DMS 273 (cell line): Measurements from ENCODE around the gene MYO16.

Experiments
- DNase-seq: peaks from one replicate; lab custom pipeline; 2025; ENCODE audit not compliant: unreplicated experiment; lab: John Stamatoyannopoulos, UW

MYO16 gene

DNA sequence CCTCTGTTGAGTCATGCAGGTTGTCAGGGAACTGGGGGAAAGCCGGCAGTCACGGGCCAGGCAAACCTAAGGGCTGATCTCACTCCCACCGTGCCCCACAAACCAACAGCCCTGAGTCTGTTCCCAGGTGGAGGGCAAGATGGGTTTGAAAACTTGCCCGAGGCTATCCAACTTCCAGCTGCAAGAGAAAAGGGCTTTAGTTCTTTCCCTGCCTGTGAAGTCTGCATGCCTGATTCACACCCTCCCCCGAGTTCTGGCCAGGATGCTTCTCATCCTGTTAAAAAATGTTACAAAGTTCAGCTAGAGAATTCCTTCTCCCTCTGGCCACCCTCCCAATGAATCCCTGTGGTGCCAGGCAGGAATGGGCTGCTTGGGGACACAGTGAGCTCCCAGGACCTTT lies 33.1 kb downstream of the MYO16 start:
- DNase-seq: no peak

DNA sequence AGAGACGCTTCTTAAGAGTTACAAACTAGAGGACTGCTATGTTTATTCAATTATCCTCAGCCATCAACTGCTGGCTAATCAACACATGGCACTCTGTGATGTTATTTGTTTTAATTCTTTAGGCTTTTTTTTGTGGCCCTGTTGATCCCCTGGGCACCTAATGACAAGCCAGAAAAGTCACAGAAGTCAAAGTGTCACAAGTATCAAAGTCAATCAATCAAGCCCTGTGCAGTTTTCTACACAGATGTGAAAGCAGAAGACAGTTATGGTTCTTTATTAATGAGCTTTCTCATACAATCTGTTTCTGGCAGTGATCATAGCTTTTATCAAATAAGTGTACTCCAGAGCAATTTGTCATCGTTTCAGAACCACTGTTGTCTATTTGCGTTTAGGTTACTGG lies 34.3 kb downstream of the MYO16 start:
- DNase-seq: no peak

DNA sequence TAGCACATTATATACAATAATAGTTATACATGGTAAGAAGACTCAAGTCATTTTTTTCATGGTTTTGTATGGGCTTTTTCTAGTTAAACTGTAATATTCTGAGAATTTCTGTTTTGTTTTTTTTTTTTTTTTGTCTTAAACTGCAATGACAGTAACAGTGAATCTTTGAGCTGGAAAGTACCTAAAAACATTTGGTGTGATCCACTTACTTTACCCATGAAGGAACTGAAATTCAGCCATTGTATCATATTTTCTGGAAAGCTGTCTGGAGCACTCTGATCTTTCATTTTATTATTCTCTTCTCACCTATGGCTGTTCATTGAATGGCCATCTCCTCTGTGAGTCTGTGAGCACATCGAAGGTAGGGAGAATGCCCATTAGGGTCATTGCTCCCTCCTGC lies 37.8 kb downstream of the MYO16 start:
- DNase-seq: no peak

DNA sequence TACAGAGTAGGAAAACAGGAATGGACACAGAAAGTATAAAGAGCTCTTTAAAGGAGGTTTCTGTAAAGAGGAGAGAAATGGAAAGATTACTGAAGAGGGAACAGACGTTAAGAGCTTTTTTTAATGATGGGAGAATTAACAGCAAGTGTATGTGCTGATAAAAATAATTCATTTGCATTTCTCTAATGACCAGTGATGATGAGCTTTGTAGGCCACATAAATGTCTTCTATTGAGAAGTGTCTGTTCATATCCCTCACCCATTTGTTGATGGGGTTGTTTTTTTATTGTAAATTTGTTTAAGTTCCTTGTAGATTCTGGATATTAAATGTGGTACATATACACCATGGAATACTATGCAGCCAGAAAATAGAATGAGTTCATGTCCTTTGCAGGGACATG lies 40.0 kb downstream of the MYO16 start:
- peak; percentile 0 for DNase-seq

DNA sequence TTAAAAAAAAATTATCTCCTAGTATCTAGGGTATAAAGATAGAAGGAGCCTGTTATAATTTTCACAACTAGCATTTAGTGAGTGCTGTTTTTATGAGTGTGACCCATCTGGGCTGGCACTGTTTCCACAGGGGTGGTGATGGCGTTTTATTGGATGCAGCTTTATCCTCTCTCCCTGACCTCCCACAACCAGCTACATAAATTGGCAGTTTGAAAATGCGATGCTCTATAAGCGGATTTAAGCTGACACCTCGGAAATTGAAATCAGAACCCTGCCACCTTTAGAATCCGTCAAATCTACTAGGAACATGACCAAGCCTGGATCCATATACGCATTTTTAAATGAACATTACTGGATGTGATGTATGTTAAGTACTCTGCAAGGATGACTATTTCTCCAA lies 44.9 kb downstream of the MYO16 start:
- DNase-seq: no peak

DNA sequence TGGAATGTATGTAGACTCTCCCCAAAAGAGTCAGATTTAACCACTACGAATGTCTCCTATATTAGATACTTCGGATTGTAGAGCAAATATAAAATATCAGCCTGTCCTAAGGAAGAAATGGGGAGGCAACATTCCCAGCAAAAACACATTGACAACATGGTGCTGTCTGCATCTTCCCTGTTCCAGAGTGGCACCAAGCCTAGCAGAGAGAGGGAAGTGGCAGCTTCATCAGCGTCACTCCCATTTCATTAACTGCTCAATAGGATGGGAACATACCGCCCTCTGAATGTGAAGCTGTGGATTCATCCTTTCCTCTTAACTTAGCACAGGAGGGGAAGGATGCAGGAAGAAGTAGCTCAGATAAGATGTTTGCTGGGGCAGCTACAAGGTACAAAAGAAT lies 45.4 kb downstream of the MYO16 start:
- no peak for DNase-seq

DNA sequence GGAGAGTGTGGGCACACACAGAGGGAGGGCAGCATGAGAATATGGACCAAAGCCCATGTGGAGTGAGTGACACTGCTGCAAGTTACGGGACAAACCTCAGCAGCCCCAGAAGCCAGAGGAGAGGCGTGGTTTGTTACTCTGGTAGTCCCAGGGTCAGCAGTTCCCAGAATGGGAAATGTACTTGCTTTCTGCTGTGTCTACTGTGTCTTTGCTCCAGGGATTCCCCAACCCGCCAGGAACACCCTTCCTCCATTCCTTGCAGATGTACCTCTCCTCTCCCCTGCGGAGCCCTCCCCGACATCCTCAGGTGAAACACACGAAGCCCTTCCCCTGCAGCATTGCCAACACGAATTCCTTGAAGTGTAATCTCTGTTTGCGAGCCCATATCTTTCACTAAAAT lies 47.2 kb downstream of the MYO16 start:
- DNase-seq: no peak

DNA sequence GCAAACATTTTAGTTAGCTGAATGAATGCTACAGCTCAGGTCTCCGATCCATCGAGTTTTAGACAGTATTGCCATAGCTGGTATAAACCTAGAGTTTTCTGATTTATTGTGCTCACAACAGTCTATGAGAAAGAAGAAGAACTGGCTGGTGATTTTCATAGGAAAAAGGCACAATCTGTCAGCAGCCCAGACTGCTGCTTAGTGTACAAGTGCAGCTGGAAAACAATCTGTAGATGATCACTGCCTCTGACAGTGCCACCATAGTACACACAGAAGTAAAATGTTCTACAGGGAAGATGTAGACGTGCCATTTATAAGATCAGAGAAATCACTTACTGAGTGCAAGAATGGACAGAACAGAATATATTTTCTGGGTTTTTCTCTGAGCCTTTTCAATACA lies 48.4 kb downstream of the MYO16 start:
- DNase-seq: no peak

DNA sequence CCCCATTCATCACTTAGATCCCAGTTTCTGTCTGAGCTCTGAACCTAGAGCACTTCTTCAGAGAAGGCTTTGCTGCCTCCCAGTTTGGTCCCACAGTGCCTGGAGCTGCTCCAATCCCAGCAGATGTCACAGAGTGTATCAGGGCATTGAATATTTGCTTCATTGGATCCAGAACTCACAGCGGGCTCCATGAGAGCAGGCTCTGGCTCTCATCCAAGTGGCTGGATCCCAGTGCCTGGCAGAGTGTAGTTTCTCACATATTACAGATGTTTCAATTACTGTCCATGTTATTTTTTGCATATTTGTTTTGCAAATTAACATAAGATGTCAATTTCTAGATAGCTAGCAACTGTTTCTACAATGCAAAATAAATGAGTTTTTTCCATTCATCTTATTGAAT lies 50.6 kb downstream of the MYO16 start:
- peak; percentile 3 for DNase-seq

DNA sequence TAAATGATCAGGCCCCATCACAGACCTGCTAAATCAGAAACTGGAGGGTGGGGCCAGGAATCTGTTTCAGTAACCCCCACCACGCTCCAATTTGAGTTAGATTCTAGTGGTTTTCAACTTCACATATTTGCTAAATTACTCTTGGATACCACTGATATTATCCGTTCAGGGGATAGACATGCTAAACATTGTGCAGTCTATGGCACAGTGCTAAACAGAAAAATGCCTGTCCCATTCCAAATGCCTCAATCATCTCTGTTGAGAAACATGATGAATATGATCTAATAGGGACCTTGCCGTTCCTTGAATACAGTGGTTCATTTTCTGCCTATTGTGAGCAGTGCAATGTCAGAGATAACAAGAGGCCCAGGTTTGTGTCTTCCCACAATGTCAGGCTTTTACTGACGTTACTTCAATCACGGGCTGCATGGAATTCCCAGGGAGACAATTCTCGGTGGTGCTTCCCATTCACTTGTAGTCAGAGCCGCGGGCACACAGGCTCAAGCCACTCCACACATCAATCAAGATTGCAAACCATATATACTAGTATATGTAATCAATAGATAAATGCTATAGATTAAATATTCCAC lies 52.7 kb downstream of the MYO16 start:
- DNase-seq: no peak

DNA sequence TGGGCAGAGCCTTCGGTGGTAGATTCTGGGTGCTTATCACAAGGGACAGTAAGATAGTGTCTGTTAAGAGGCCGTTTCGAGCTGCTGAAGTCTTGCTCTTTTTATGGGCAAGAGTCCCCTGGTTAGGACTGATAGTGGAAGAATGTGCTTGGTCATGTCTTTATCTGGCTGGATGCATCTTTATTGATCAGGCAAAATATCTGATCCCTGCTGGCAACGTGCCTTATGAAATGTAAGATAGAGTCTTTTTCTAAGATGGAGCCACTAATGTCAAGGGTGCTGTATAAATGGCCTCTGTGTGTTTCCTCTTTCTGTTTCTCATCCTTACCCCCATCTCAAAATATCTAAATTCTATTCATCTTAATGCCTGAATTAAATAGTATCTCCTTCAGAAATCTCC lies 53.3 kb downstream of the MYO16 start:
- no peak for DNase-seq

DNA sequence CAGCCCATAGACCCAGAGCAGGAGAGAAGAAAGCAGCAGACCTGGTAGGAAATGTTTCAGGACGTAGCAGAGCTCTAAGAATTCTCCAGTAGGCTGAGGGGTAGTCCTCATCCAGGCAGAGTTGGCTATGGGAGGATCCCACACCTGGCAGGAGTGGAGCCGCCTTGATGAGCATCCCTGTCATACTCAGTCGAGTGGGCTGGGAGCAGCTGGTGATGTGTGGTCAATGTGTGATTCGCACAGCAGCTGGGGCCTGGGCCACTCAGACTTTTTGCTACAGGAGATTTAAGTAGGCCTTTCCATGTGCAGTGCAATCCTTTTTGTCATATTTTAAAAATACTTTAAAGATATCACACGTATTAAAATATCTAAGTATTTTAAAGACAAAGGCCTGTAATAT lies 56.6 kb downstream of the MYO16 start:
- DNase-seq: no peak

DNA sequence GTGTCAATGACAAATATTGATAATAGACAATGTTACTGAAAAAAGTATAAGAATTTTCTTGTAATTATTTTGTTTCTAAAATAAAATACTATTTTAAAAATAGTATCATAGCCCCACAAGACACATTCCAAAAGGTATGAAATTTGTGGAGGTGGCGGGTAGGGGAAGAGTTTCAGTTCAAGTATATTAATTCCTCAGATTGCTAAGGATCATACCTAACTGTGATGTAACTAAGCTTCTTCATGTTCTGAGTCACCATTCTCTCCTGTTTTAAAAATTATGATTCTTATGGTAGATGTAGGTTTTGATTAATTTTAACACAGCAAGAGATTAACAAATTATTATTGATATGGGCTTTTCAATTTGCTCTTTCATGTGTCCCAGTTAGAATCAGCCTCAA lies 61.3 kb downstream of the MYO16 start:
- no peak for DNase-seq

DNA sequence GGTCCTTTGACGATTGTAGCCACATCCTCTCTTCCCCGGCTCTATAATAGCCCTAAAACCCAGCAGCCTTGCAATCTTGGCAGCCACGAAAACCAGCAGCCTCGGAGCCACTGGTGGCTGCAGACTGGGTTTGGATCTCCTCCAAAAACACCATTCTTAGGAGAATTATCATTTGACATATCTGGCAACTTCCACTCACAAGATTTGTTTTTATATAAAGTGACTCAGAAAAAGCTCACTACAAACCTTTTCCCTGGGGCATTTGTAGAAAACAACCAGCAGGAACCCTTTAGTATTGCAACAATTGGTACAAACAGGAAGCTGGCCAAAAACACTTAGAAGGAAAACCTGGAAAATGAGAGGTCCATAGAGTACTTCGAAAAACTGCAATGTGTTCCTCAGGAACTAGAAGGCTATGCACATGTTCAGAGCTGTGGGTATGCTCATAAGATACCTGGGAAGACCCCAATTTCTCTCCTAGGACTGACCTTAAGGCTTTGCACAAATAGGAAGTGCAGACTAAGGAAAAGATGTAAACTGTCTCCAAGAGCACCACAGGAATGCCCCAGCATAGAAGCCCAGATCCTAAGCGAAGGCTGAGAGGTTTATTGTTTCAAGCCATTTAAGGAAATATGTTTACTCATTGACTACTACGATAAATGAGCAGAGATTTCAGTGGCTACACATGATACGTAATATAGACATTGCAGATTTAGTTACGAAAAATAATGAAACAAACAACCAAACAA lies 71.2 kb downstream of the MYO16 start:
- DNase-seq: no peak

DNA sequence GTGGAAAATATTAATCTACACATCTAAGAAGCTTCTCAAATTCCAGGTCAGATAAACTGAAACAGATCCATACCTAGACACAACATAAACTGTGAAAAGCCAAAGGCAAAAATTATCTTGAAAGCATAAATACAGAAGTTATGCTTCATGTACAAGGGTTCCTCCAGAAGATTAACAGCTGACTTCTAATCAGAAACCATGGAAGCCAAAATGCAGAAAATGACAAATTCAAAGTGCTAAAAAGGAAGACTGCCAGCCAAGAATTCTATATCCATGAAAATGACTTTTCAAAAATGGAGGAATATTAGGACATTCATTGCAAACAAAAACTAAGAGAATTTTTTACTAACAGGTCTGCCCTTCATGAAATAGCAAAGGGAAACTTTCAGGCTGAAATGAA lies 72.8 kb downstream of the MYO16 start:
- DNase-seq: no peak

DNA sequence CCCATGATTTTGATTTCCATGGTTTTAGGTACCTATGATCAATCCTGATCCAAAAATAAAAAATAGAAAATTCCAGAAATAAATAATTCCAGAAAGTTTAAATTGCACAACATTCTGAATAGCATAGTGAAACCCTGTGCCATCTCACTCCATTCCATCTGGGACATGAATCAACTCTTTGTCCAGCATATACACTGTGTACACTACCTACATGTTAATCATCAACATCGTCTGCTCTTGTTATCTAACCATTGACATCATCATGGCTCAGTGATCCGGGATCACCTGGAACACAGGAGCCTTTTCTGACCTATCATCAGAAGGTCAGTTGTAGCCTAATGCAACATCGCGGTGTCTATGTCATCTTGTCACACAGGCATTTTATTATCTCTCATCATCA lies 75.6 kb downstream of the MYO16 start:
- no peak for DNase-seq

DNA sequence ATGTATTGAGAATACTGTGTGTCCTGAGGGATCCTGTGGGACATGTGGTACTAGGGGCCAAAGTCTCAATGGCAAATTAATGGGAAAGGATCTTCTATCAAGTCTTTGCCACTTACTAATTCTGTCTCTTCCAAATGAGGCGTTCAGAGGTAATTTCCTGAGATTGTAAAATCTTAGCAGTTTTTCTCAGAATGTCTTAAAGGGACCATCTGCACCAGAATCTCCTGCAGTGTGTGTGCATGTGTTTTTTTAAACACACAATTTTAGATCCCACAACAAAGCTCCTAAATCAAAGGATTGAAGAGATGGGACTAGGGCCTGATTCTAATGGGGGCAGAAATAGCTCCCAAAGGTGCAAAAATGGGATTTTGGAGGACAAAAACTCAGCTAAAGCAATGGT lies 78.2 kb downstream of the MYO16 start:
- no peak for DNase-seq

DNA sequence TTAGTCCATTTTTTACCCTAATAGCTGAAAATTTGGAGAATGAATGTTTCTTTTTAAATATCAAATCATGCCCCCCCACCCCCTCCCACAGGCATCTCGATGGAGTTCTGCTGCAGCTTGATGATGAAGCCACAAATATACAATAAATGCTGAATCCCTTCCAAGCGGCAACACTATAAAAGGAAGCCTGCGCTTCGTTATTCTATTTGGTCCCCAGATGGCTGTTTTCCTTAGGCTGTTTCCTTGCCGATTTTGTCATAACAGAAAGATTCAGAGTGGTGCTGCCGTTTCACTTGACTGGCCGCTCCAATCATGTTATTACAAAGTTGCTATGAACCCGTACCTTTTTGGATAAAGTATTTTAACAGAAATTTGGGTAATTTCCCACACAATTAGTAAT lies 79.5 kb downstream of the MYO16 start:
- DNase-seq: no peak

DNA sequence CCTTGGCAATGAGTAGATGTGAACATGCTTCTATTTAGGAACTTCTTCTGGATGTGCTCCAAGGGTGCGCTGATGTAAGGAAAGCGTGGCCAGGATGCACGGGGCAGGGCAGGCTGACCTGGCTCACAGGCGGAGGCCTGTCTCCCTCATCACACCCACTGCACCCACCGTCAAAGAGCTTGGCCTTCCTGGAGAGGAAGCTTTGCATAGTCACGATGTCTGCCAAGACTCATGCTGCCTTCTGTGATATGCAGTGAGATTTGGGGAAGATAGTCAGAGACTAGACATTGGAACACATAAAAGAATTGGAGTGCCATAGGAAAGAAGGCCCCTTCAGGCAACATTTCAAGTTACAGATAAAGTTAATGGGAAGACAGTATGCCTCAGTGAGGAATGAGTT lies 82.0 kb downstream of the MYO16 start:
- DNase-seq: no peak

DNA sequence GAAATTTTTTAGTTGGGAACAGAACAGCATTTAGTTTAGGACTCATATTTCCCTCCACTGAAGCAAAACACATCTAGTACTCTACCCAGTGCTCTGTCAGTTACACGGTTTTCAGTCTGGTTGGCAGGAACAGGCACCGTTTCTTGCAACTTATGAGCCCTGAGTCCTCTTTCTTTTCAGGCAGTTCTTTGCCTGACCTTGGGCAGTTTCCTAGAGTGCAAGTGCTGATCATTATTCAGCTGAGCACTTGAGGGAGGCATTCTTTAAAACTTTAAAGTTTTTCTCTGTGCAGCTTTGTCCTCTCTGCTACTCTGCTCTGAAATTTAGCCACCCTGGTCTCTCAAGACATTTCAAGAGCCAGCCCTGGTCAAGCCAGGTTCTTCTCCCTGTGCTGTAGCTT lies 96.1 kb downstream of the MYO16 start:
- no peak for DNase-seq

DNA sequence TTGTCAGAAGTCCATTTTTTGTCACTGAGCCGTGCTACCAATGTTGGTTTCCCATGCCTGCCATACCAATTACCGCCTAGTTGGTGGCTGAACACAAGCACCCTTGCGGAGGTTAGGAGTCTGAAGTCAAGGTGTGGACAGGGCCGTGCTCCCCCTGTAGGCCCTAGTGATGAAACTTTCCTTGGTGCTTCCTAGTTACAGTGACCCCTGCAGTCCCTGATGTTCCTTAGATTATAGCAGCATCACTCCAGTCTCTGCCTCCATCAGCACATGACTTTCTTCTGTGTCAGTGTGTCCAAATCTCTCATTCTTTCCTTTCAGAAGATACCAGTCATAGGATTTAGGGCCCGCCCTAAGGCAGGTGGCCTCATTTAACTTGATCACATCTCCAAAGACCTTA lies 99.0 kb downstream of the MYO16 start:
- no peak for DNase-seq

DNA sequence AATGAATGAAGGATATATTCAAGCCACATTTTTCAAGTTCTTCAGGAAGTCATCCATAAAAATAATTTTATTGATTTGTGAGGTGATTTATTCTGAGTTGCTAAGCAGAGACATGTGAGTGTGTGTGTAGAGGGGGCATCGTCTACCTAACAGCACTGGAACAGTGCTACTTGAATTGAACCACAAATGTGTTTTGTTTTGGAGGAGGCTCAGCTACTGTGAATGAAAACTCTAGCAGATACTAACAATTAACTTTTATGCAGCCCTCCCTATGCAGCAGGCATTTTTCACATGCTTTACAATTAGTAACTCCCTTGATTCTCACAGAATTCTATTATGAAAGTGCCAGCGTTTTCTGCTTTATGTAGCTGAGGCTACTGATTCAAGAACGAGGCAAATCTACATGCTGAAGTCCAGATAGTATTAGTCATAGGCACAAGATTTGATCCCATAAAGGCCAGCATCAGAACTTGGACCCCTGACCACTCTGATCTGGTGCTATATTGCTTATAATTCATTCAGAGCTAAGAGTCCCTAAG lies 103.7 kb downstream of the MYO16 start:
- DNase-seq: no peak

DNA sequence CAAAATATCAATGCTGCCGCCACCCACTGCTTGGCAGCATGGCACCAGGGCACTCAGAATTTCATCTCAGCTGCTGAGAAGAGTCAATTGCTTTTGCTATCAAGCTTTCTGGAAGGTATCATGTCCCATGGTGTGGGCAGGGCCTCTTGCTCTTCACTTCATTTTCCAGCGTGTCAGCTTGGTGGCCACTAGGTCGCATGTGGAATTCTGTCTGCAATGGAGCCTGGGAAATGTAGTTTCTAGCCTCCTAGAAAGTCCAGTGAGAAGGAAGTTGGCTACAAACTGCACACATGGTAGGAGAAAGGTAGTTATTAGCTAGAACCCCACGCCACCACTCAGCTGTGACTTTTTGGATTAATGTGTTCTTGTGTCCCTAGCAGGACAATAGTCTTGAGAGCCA lies 105.3 kb downstream of the MYO16 start:
- peak; percentile 1 for DNase-seq
